Breast epithelium (tissue), 4 donors: ENCODE measurements around the gene SUCLG2. TPM values are rescaled to one million over a fixed set of nuclear protein-coding genes. Genes with fewer than 3 reads are reported as not detected.

Source experiments
- DNase-seq, 2 donors: peaks; one replicate each; pipeline ENCODE4 v3.0.0-alpha.2; 2019; ENCODE audit warnings: low spot score in 2 of 2
- H3K27ac ChIP-seq, 2 donors: fragments of 200-600 bp; sonication (generic) in 1 of 2; one replicate each; pipeline ENCODE4 v1.5.1; 2016 to 2019; ENCODE audit warnings: mild to moderate bottlenecking in 1 of 2
- H3K27me3 ChIP-seq, 2 donors: fragments of 200-600 bp; sonication (generic) in 1 of 2; one replicate each; pipeline versions ENCODE4 v1.5.1 to v1.6.0; 2017 to 2019; ENCODE audit warnings: control low read depth in 1 of 2, mild to moderate bottlenecking in 1 of 2
- H3K36me3 ChIP-seq: fragments of 200-600 bp; one replicate; pipeline ENCODE4 v1.5.1; 2019
- H3K4me1 ChIP-seq, 2 donors: fragments of 200-600 bp; sonication (generic); one replicate each; pipeline ENCODE4 v1.5.1; 2016 to 2019; ENCODE audit warnings: control low read depth in 1 of 2
- H3K4me3 ChIP-seq, 3 donors: fragments of 200-600 bp; sonication (generic); 1 replicate in 2 of 3; 2 replicates in 1 of 3; pipeline ENCODE4 v1.5.1; 2016 to 2019; ENCODE audit warnings: mild to moderate bottlenecking in 3 of 3, moderate library complexity in 2 of 3
- H3K9me3 ChIP-seq, 2 donors: fragments of 200-600 bp; sonication (generic) in 1 of 2; one replicate each; pipeline ENCODE4 v1.5.1; 2016 to 2019; ENCODE audit warnings: control low read depth in 1 of 2
- POLR2A ChIP-seq: fragments of 450-650 bp; IDR thresholded peaks from one replicate; pipeline ENCODE4 v1.6.1; 2016; ENCODE audit warnings: antibody characterized with exemption, mild to moderate bottlenecking, moderate library complexity
- POLR2AphosphoS5 ChIP-seq, 3 donors: sonication (generic); formaldehyde crosslinking; IDR thresholded peaks; one replicate each; pipeline ENCODE4 v1.6.1; 2017; ENCODE audit warnings: antibody characterized with exemption in 3 of 3
- intact Hi-C: fragments of 100-400 bp; cut with DNase I; formaldehyde crosslinking; loops from one replicate; pipeline ENCODE4 v1.15.1; 2023; ENCODE audit warnings: low total_unique reads
- total RNA-seq, 3 donors: library from RNA; depleted of rRNA; stranded (reverse); fragments of >200 nt; gene quantifications; one replicate each; pipeline ENCODE4 v1.1.0, GENCODE V29; 2016
- TF ChIP-seq, protein P1 (sequence below), 3 donors: fragments of 450-650 bp; IDR thresholded peaks; one replicate each; pipeline ENCODE4 v1.5.1; 2016 to 2017; ENCODE audit warnings: antibody characterized with exemption in 3 of 3, mild to moderate bottlenecking in 3 of 3, moderate library complexity in 3 of 3

Gene SUCLG2
- total RNA-seq, 3 donors from 2014 or later, result 45.9 to 58.1 (median 52.8) TPM

DNA sequence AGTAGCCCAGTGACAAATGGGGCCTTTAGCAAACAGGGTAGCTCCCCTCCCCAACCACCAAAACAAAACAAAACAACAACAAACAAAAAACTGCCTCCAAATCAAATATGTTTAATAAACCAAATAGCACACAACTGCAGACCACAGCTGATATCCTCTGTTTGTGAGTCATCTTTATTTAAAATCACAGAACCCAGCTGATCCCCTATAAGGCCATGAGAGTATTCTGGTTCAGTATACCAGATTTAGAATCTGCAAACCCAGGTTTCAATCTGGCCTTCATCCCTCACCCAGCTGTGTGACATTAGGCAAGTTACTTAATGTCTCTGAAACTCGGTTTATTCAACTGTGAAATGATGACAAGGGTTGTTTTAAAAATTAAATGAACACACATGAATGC is 124.5 kb downstream of the SUCLG2 start:
- Histone ChIP-seq H3K27me3 (no peaks in the 10 kb centered on the region), H3K27ac (no peak overlapping the region), H3K36me3 (no peaks in the 10 kb centered on the region), H3K4me1 (no peaks in the 10 kb centered on the region), H3K4me3 (no peak overlapping the region), H3K9me3 (no peaks in the 10 kb centered on the region)
- TF ChIP-seq POLR2AphosphoS5 (IDR thresholded peaks at IDR 0.05) (no peak), POLR2A (no peak)
- TF ChIP-seq, protein P1, sequence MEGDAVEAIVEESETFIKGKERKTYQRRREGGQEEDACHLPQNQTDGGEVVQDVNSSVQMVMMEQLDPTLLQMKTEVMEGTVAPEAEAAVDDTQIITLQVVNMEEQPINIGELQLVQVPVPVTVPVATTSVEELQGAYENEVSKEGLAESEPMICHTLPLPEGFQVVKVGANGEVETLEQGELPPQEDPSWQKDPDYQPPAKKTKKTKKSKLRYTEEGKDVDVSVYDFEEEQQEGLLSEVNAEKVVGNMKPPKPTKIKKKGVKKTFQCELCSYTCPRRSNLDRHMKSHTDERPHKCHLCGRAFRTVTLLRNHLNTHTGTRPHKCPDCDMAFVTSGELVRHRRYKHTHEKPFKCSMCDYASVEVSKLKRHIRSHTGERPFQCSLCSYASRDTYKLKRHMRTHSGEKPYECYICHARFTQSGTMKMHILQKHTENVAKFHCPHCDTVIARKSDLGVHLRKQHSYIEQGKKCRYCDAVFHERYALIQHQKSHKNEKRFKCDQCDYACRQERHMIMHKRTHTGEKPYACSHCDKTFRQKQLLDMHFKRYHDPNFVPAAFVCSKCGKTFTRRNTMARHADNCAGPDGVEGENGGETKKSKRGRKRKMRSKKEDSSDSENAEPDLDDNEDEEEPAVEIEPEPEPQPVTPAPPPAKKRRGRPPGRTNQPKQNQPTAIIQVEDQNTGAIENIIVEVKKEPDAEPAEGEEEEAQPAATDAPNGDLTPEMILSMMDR (IDR thresholded peaks at IDR 0.05), result no peak
- no peak for DNase-seq
- intact Hi-C loops, result no loop called here

DNA sequence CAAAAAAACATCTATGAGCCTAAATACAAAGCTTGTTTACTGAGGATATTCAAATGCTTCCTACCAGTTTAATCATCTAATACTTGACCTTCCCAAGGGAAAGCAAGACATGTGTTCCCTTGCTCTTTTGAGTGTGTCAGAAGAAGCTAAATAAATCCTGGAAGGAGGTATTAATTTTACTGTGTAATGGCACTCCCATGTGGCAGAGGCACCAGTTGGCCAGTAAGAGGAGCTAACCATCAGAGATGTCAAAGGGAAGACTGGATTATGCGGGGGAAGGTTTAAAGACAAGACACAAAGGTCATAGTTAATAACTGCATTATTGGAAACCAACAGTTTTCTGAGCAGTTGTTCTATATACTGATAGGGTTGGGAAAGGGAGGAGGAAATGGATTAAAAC is 125.1 kb downstream of the SUCLG2 start:
- no peak overlapping the region for H3K27ac ChIP-seq
- H3K36me3 ChIP-seq, result no peaks in the 10 kb centered on the region
- no peak for DNase-seq
- H3K9me3 ChIP-seq, result no peaks in the 10 kb centered on the region
- no peak for TF ChIP-seq POLR2A
- TF ChIP-seq, protein P1 (IDR thresholded peaks at IDR 0.05), result no peak
- TF ChIP-seq POLR2AphosphoS5 (IDR thresholded peaks at IDR 0.05), result no peak
- no peaks in the 10 kb centered on the region for H3K27me3 ChIP-seq
- intact Hi-C loops, result no loop called here
- H3K4me3 ChIP-seq, result no peak overlapping the region
- no peaks in the 10 kb centered on the region for H3K4me1 ChIP-seq

DNA sequence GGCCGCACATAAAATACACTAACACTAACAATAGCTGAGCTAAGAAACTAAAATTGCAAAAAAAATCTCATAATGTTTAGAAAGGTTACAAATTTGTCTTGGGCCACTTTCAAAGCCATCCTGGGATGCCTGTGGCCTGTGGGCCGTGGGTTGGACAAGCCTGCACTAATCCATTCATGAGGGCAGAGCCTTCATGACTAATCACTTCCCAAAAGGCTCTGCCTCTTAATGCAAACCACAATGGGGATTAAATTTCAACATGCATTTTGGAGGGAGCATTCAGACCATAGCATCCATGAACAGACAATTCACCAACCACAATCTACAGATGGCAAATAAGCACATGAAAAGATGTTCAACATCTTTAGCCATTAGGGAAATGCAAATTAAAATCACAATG is 128.2 kb downstream of the SUCLG2 start:
- H3K27ac ChIP-seq, result no peak overlapping the region
- H3K4me3 ChIP-seq, result no peak overlapping the region
- TF ChIP-seq POLR2AphosphoS5 (IDR thresholded peaks at IDR 0.05) (no peak), POLR2A (no peak)
- TF ChIP-seq, protein P1 (IDR thresholded peaks at IDR 0.05), result no peak
- no peaks in the 10 kb centered on the region for H3K9me3 ChIP-seq
- H3K36me3 ChIP-seq, result no peaks in the 10 kb centered on the region
- intact Hi-C loops, result no loop called here
- no peaks in the 10 kb centered on the region for H3K27me3 ChIP-seq
- DNase-seq, result no peak
- no peaks in the 10 kb centered on the region for H3K4me1 ChIP-seq

DNA sequence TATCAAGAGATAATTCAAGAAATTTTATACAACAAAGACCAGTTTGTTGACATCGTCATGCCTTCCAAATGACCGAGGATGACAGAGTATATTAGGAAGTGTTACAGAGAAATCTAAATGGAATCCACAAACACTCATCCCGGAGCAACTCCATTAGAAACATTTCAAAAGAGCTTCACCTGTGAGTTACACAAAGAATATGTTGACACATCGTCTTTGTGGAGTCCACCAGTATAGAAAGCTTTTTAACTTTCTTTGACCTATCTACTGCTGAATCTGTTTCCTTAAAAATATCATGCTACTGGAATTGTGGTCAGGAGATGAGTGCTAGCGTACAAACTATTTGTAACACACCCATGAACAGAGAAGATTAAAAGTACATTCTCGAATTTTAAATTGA is 130.4 kb downstream of the SUCLG2 start:
- Histone ChIP-seq H3K27me3 (no peaks in the 10 kb centered on the region), H3K9me3 (no peaks in the 10 kb centered on the region), H3K4me3 (no peak overlapping the region), H3K27ac (no peak overlapping the region), H3K4me1 (no peaks in the 10 kb centered on the region), H3K36me3 (no peaks in the 10 kb centered on the region)
- TF ChIP-seq, protein P1 (IDR thresholded peaks at IDR 0.05), result no peak
- TF ChIP-seq POLR2A (no peak), POLR2AphosphoS5 (IDR thresholded peaks at IDR 0.05) (no peak)
- intact Hi-C loops, result no loop called here
- no peak for DNase-seq

DNA sequence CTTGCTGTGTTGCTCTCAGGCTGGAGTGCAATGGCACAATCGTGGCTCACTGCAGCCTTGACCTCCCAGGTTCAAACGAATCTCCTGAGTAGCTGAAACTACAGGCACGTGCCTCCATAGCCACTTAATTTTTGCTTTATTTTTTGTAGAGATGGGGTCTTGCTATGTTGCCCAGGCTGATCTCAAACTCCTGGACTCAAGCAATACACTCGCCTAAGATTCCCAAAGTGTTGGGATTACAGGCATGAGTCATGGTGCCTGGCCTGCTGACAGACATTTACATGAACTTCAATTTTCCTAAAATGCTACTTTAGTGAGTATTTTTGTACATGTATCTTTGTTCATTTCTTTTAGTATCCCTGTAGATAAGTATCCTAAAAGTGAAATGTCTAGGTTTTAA is 132.3 kb downstream of the SUCLG2 start:
- TF ChIP-seq POLR2AphosphoS5 (IDR thresholded peaks at IDR 0.05), result no peak
- TF ChIP-seq POLR2A, result no peak
- TF ChIP-seq, protein P1 (IDR thresholded peaks at IDR 0.05), result no peak
- no peak overlapping the region for H3K4me3 ChIP-seq
- DNase-seq, result no peak
- no peak overlapping the region for H3K27ac ChIP-seq
- no peaks in the 10 kb centered on the region for H3K27me3 ChIP-seq
- no peaks in the 10 kb centered on the region for H3K36me3 ChIP-seq
- intact Hi-C loops, result no loop called here
- no peaks in the 10 kb centered on the region for H3K4me1 ChIP-seq
- no peaks in the 10 kb centered on the region for H3K9me3 ChIP-seq
